Testis (tissue), 3 donors: ENCODE results near the gene DISC1. TPM values are rescaled to one million over a fixed set of nuclear protein-coding genes. Genes with fewer than 3 reads are reported as not detected.
"Not testable (repeated sequence)": the region's sequence is repeated elsewhere in the genome, so short reads cannot be mapped to it uniquely, and the experiment has no call there.

ENCODE experiments used
- DNase-seq: peaks from one replicate; pipeline ENCODE4 v3.0.0-alpha.2; 2019
- H3K27ac ChIP-seq, 2 donors: fragments of 200-600 bp; sonication (generic); one replicate each; pipeline ENCODE4 v1.5.1; 2019
- H3K27me3 ChIP-seq: fragments of 200-600 bp; sonication (generic); one replicate; pipeline ENCODE4 v1.5.1; 2019
- H3K36me3 ChIP-seq: fragments of 200-600 bp; sonication (generic); one replicate; pipeline ENCODE4 v1.5.1; 2017; ENCODE audit warnings: low read depth; ENCODE audit errors: missing control alignments
- H3K4me1 ChIP-seq: fragments of 200-600 bp; sonication (generic); one replicate; pipeline ENCODE4 v1.5.1; 2019
- H3K4me3 ChIP-seq, 2 donors: fragments of 200-600 bp; sonication (generic); one replicate each; pipeline ENCODE4 v1.5.1; 2017 to 2019
- H3K9me3 ChIP-seq: fragments of 200-600 bp; sonication (generic); one replicate; pipeline ENCODE4 v1.5.1; 2017
- POLR2A ChIP-seq: fragments of 450-650 bp; IDR thresholded peaks from one replicate; pipeline ENCODE4 v1.6.1; 2017; ENCODE audit warnings: antibody characterized with exemption, mild to moderate bottlenecking, moderate library complexity
- WGBS, 2 donors: methylation state at CpG; one replicate each; pipeline ENCODE4 v1.1.5; 2018; 5-methylcytosine and 5-hydroxymethylcytosine counted together
- intact Hi-C: fragments of 100-400 bp; cut with DNase I; formaldehyde crosslinking; loops from one replicate; pipeline ENCODE4 v1.15.1; 2023; ENCODE audit warnings: low total_unique reads
- polyA plus RNA-seq: library from polyadenylated mRNA; stranded (reverse); fragments of 350-450 nt; fragmentation: Illumina TruSeq; extraction: RNeasy Lipid Tissue Mini Kit (QIAGEN cat#74804); gene quantifications from one replicate; pipeline ENCODE4 v1.2.3, GENCODE V29; 2014; ENCODE audit warnings: low read depth, low replicate concordance; ENCODE audit not compliant: insufficient read depth
- total RNA-seq, 2 donors: library from RNA; depleted of rRNA; stranded (reverse); fragments of >200 nt; gene quantifications; one replicate each; pipeline ENCODE4 v1.2.3, GENCODE V29; 2016
- TF ChIP-seq, protein P1 (sequence below), 3 experiments: fragments of 450-650 bp in 2 of 3; fragments of 200-600 bp in 1 of 3; sonication (generic) in 1 of 3; IDR thresholded peaks; one replicate each; pipeline ENCODE4 v1.5.1; 2016 to 2019; ENCODE audit warnings: antibody characterized with exemption in 3 of 3, mild to moderate bottlenecking in 2 of 3, moderate library complexity in 1 of 3

Gene DISC1
- total and polyA plus RNA-seq, 3 donors from 2014 or later = 1.8 to 6.8 (median 5.7) TPM

DNA sequence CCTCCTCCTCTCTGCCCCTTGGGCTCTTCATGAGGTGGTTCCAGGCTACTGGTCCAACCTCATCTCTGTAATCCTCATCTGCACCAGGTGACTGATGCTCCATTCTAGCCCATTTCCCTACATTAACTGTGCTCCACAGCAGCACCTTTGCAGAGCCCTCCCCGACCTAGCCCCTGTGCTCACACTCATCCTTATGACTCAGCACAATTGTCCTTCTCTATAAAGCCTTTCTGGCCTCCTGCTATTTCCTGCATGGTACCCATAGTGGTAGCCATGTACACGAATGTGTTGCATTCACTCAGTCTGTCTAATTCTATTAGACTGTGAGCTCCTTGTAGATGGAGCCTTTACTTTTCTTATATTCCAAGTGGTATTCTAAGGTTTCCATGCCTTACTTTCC lies 339.0 kb downstream of the DISC1 start:
- DNase-seq = no peak
- no peaks in the 10 kb centered on the region for H3K9me3 ChIP-seq
- H3K27ac ChIP-seq = no peak overlapping the region
- TF ChIP-seq, protein P1, sequence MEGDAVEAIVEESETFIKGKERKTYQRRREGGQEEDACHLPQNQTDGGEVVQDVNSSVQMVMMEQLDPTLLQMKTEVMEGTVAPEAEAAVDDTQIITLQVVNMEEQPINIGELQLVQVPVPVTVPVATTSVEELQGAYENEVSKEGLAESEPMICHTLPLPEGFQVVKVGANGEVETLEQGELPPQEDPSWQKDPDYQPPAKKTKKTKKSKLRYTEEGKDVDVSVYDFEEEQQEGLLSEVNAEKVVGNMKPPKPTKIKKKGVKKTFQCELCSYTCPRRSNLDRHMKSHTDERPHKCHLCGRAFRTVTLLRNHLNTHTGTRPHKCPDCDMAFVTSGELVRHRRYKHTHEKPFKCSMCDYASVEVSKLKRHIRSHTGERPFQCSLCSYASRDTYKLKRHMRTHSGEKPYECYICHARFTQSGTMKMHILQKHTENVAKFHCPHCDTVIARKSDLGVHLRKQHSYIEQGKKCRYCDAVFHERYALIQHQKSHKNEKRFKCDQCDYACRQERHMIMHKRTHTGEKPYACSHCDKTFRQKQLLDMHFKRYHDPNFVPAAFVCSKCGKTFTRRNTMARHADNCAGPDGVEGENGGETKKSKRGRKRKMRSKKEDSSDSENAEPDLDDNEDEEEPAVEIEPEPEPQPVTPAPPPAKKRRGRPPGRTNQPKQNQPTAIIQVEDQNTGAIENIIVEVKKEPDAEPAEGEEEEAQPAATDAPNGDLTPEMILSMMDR (IDR thresholded peaks at IDR 0.05) = no peak
- TF ChIP-seq POLR2A = no peak
- H3K36me3 ChIP-seq = no peaks in the 10 kb centered on the region
- no peaks in the 10 kb centered on the region for H3K4me1 ChIP-seq
- intact Hi-C loops = no loop called here
- 97 to 98% methylated on average over 2 of the region's 2 CpGs for WGBS, 2 donors
- no peak overlapping the region for H3K4me3 ChIP-seq
- H3K27me3 ChIP-seq = no peaks in the 10 kb centered on the region

DNA sequence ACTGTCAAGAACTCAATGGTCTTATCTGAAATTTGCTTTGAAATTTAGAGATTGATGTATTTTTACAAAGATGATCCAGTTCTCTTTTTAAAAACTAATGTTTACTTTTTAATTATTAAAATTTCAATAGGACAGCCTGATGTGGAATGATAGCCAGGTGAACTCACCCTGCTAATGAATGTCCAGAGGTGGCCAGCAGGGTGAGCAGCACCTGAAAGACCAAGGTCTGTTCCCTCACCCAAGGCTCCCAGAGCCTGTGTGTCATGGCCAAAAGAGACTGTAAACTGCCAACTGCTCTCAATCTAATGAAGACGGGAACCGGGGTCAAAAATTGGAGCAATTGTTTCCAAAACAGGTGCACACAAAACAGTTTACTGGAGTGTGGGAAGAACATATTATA lies 340.4 kb downstream of the DISC1 start:
- no peaks in the 10 kb centered on the region for H3K36me3 ChIP-seq
- 95% methylated on average over 2 of the region's 2 CpGs for WGBS, 2 donors
- H3K27me3 ChIP-seq = no peaks in the 10 kb centered on the region
- H3K4me1 ChIP-seq = no peaks in the 10 kb centered on the region
- DNase-seq = no peak
- intact Hi-C loops = no loop called here
- H3K4me3 ChIP-seq = no peak overlapping the region
- TF ChIP-seq, protein P1 (IDR thresholded peaks at IDR 0.05) = no peak
- no peak for TF ChIP-seq POLR2A
- H3K9me3 ChIP-seq = no peaks in the 10 kb centered on the region
- no peak overlapping the region for H3K27ac ChIP-seq

DNA sequence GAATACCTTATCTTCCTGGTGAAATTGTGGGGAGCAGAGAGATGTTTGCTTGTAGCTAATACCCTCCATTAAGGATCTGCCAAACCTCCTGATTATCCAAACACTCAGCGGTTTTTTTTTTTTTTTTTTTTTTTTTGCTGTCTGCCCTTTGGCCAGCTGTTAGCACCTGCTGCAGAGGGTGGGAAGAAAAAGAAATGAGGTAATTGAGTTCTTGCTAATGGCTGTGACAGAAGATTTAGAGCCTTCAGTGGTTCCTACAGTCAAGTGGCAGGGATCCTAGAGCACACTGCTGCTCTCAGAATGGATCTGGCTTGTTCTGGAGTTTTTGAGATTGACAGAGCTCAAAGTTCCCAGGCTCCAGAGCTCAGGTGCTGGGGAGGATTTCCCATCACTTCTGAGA lies 342.5 kb downstream of the DISC1 start:
- 33 to 56% methylated on average over 1 of the region's 1 CpG for WGBS, 2 donors
- no peak for DNase-seq
- Histone ChIP-seq H3K9me3 (no peaks in the 10 kb centered on the region), H3K27me3 (no peaks in the 10 kb centered on the region), H3K4me1 (no peaks in the 10 kb centered on the region), H3K36me3 (no peaks in the 10 kb centered on the region), H3K4me3 (no peak overlapping the region), H3K27ac (no peak overlapping the region)
- TF ChIP-seq, protein P1 (IDR thresholded peaks at IDR 0.05) = no peak
- no peak for TF ChIP-seq POLR2A
- intact Hi-C loops = no loop called here

DNA sequence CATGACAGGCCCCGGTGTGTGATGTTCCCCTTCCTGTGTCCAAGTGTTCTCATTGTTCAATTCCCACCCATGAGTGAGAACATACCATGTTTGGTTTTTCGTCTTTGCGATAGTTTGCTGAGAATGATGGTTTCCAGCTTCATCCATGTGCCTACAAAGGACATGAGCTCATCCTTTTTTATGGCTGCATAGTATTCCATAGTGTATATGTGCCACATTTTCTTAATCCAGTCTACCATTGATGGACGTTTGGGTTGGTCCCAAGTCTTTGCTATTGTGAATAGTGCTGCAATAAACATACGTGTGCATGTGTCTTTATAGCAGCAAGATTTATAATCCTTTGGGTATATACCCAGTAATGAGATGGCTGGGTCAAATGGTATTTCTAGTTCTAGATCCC lies 343.2 kb downstream of the DISC1 start:
- H3K27ac ChIP-seq, DNase-seq, H3K36me3 ChIP-seq, intact Hi-C loops, H3K9me3 ChIP-seq, H3K4me3 ChIP-seq, H3K4me1 ChIP-seq, H3K27me3 ChIP-seq: not testable (repeated sequence)
- 95 to 97% methylated on average over 5 of the region's 5 CpGs for WGBS, 2 donors

DNA sequence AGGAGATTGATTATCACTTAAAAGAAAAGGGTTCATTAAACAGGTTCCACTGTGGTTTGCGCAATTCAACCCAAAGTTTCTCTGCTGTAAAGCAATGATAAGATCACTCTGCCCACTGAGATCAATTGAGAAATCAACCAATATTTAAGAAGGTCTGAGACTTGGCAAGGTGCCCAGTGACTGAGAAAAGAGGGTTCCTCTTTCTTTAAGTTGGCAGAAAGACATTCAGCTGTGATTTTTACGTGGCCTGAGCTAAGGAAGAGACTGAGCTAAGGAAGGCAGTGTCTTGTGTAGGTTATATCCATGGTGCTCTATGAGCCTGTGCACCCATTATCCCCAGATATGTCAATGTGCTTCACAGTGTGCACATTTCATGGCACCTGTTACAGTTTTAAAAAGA lies 344.1 kb downstream of the DISC1 start:
- DNase-seq = peak; percentile 22
- intact Hi-C loops = no loop called here
- no peak overlapping the region for H3K27ac ChIP-seq

More for the DNA sequence above, 344.1 kb downstream of the DISC1 start:
- H3K27me3 ChIP-seq = no peaks in the 10 kb centered on the region
- no peaks in the 10 kb centered on the region for H3K36me3 ChIP-seq
- no peaks in the 10 kb centered on the region for H3K9me3 ChIP-seq
- WGBS, 2 donors = 82 to 88% methylated on average over 2 of the region's 2 CpGs
- no peaks in the 10 kb centered on the region for H3K4me1 ChIP-seq
- TF ChIP-seq, protein P1 (IDR thresholded peaks at IDR 0.05) = no peak
- no peak for TF ChIP-seq POLR2A
- no peak overlapping the region for H3K4me3 ChIP-seq
